GM19467 (cell line): ENCODE data around the gene OR52I2.

Experiments used
- ATAC-seq: cut with Tn5 transposase; IDR thresholded peaks from one replicate; pipeline ENCODE4 v1.9.1; 2021; ENCODE audit warnings: mild to moderate bottlenecking, moderate library complexity; ENCODE audit not compliant: unreplicated experiment

Gene OR52I2

GRCh38 chr11:4607781-4608666 lies 26.5 kb downstream of the OR52I2 start, which contains the start of gene TRIM68:
Gene TRIM68 (minus strand): TSS chr11:4608231. CDS start chr11:4605504, 2,727 bp downstream.
- peak; percentile 100 for ATAC-seq

- ATAC-seq = no peak
Measured at GRCh38 chr11:4610258-4610935, 28.9 kb downstream of the OR52I2 start.

- ATAC-seq = no peak
Measured at GRCh38 chr11:4611986-4612385, 30.4 kb downstream of the OR52I2 start.

GRCh38 chr11:4615856-4616444 lies 34.4 kb downstream of the OR52I2 start:
- no peak for ATAC-seq

- ATAC-seq = no peak
Measured at GRCh38 chr11:4619514-4619913, 38.0 kb downstream of the OR52I2 start.

- no peak for ATAC-seq
Measured at GRCh38 chr11:4626207-4627099, 44.9 kb downstream of the OR52I2 start.

- ATAC-seq = no peak
Measured at GRCh38 chr11:4636136-4636535, 54.6 kb downstream of the OR52I2 start.

- ATAC-seq = peak; percentile 76
Measured at GRCh38 chr11:4636962-4637661, 55.6 kb downstream of the OR52I2 start, which contains the start of gene OR51D1. Gene OR51D1 (plus strand): TSS chr11:4637477. CDS start chr11:4639791, 2,314 bp downstream.

GRCh38 chr11:4637662-4638047 lies 56.1 kb downstream of the OR52I2 start:
- no peak for ATAC-seq

GRCh38 chr11:4639931-4640330 lies 58.4 kb downstream of the OR52I2 start:
- ATAC-seq = no peak

GRCh38 chr11:4641501-4641900 lies 60.0 kb downstream of the OR52I2 start:
- ATAC-seq = no peak

GRCh38 chr11:4642043-4642442 lies 60.5 kb downstream of the OR52I2 start:
- ATAC-seq = no peak
